ENCODE measurements around the gene IFI27L2. TPM values are rescaled to one million over a fixed set of nuclear protein-coding genes. Genes with fewer than 3 reads are reported as not detected.

Gene IFI27L2
- total and polyA plus RNA-seq, 2 experiments from 2014 or later: 23.4 to 38.5 TPM

DNA sequence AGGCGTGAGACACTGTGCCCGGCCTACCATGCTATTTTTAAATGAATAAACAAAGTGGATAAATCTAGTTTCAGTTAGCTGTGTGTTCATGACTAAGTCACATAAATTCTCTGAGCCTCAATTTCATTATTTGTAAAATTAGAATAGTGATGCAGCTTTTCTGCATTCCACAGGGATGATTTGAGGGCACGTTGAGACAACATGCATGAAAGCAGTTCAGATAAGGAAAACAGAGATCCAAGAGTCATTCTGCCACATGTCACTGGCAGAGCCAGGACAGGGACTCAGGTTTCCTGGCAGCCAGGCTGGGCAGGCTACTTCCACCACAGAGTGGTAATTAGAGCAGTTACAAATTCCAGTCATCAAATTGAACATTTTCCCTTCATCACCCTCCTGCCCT, 41.8 kb upstream of the IFI27L2 start (continued):
- TF ChIP-seq, protein P1, sequence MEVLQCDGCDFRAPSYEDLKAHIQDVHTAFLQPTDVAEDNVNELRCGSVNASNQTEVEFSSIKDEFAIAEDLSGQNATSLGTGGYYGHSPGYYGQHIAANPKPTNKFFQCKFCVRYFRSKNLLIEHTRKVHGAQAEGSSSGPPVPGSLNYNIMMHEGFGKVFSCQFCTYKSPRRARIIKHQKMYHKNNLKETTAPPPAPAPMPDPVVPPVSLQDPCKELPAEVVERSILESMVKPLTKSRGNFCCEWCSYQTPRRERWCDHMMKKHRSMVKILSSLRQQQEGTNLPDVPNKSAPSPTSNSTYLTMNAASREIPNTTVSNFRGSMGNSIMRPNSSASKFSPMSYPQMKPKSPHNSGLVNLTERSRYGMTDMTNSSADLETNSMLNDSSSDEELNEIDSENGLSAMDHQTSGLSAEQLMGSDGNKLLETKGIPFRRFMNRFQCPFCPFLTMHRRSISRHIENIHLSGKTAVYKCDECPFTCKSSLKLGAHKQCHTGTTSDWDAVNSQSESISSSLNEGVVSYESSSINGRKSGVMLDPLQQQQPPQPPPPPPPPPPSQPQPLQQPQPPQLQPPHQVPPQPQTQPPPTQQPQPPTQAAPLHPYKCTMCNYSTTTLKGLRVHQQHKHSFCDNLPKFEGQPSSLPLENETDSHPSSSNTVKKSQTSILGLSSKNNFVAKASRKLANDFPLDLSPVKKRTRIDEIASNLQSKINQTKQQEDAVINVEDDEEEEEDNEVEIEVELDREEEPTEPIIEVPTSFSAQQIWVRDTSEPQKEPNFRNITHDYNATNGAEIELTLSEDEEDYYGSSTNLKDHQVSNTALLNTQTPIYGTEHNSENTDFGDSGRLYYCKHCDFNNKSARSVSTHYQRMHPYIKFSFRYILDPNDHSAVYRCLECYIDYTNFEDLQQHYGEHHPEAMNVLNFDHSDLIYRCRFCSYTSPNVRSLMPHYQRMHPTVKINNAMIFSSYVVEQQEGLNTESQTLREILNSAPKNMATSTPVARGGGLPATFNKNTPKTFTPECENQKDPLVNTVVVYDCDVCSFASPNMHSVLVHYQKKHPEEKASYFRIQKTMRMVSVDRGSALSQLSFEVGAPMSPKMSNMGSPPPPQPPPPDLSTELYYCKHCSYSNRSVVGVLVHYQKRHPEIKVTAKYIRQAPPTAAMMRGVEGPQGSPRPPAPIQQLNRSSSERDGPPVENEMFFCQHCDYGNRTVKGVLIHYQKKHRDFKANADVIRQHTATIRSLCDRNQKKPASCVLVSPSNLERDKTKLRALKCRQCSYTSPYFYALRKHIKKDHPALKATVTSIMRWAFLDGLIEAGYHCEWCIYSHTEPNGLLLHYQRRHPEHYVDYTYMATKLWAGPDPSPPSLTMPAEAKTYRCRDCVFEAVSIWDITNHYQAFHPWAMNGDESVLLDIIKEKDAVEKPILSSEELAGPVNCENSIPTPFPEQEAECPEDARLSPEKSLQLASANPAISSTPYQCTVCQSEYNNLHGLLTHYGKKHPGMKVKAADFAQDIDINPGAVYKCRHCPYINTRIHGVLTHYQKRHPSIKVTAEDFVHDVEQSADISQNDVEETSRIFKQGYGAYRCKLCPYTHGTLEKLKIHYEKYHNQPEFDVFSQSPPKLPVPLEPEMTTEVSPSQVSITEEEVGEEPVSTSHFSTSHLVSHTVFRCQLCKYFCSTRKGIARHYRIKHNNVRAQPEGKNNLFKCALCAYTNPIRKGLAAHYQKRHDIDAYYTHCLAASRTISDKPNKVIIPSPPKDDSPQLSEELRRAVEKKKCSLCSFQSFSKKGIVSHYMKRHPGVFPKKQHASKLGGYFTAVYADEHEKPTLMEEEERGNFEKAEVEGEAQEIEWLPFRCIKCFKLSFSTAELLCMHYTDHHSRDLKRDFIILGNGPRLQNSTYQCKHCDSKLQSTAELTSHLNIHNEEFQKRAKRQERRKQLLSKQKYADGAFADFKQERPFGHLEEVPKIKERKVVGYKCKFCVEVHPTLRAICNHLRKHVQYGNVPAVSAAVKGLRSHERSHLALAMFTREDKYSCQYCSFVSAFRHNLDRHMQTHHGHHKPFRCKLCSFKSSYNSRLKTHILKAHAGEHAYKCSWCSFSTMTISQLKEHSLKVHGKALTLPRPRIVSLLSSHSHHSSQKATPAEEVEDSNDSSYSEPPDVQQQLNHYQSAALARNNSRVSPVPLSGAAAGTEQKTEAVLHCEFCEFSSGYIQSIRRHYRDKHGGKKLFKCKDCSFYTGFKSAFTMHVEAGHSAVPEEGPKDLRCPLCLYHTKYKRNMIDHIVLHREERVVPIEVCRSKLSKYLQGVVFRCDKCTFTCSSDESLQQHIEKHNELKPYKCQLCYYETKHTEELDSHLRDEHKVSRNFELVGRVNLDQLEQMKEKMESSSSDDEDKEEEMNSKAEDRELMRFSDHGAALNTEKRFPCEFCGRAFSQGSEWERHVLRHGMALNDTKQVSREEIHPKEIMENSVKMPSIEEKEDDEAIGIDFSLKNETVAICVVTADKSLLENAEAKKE (CRISPR knock-in tag; IDR thresholded peaks at IDR 0.05): no peak
- no peak for TF ChIP-seq EZH2 (IDR thresholded peaks at IDR 0.05; ENCODE audit: low read depth, unreplicated experiment)

DNA sequence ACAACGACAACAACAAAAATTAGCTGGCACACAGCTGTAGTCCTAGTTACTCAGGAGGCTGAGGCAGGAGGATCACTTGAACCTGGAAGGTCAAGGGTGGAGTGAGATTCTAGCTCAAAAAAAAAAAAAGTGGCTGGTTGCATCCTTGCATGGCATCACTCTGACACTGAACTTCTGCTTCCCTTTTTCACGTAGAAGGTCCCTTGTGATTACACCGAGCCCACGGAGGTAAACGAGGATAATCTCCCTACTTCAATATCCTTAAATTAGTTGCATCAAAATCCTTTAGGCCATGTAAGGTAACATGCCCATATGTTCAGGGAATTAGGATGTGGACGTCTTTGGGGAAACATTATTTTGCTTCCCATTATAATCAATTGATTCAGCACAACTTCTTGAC, 40.7 kb upstream of the IFI27L2 start:
- H3K36me3 ChIP-seq (ENCODE audit: insufficient read depth): no peaks in the 10 kb centered on the region
- no peak for ATAC-seq
- H3K4me1 Mint-ChIP-seq: peaks cover 13% of the 10 kb centered on the region

More for the DNA sequence above, 40.7 kb upstream of the IFI27L2 start:
- Mint-ChIP-seq H3K36me3 (ENCODE audit: low read depth) (no peaks in the 10 kb centered on the region; the same call in 2 of the 3 replicates), H3K4me3 (no peak overlapping the region), H3K27me3 (ENCODE audit: insufficient read depth, low read depth, poor library complexity) (peaks cover 10% of the 10 kb centered on the region), H3K27ac (no peak overlapping the region), H3K9me3 (no peaks in the 10 kb centered on the region; the same call in 2 of the 3 replicates)
- no peaks in the 10 kb centered on the region for H3K79me2 ChIP-seq (replicated peaks; ENCODE audit: insufficient read depth)
- H3F3A ChIP-seq (replicated peaks; ENCODE audit: low read depth): peaks cover 4% of the 10 kb centered on the region; the same call in 1 of the 2 replicates
- no peak overlapping the region for H3K4me2 ChIP-seq
- H3K27ac ChIP-seq (ENCODE audit: low read depth): no peak overlapping the region
- H3K9me2 ChIP-seq (ENCODE audit: insufficient read depth): no peaks in the 10 kb centered on the region
- H3K4me1 ChIP-seq (ENCODE audit: insufficient read depth): peaks cover 11% of the 10 kb centered on the region
- H3K27me3 ChIP-seq (ENCODE audit: insufficient read depth): peaks cover 22% of the 10 kb centered on the region
- H3K4me3 ChIP-seq: no peak overlapping the region
- no peak for DNase-seq (ENCODE audit: low spot score)
- no peak overlapping the region for H2AFZ ChIP-seq
- H4K20me1 ChIP-seq (replicated peaks; ENCODE audit: insufficient read depth): no peaks in the 10 kb centered on the region
- TF ChIP-seq STAT1 (IDR thresholded peaks at IDR 0.05; ENCODE audit: unreplicated experiment) (no peak), EZH2phosphoT487 (IDR thresholded peaks at IDR 0.05; ENCODE audit: unreplicated experiment) (no peak), JUNB (IDR thresholded peaks at IDR 0.05; ENCODE audit: unreplicated experiment) (no peak), CREB1 (CRISPR knock-in tag; IDR thresholded peaks at IDR 0.05; ENCODE audit: low read depth) (no peak), POLR2AphosphoS5 (IDR thresholded peaks at IDR 0.05; ENCODE audit: low read depth) (no peak), NANOG (IDR thresholded peaks at IDR 0.05; ENCODE audit: borderline replicate concordance) (no peak)
- TF ChIP-seq, protein P1 (CRISPR knock-in tag; IDR thresholded peaks at IDR 0.05): no peak
- TF ChIP-seq, protein P2, sequence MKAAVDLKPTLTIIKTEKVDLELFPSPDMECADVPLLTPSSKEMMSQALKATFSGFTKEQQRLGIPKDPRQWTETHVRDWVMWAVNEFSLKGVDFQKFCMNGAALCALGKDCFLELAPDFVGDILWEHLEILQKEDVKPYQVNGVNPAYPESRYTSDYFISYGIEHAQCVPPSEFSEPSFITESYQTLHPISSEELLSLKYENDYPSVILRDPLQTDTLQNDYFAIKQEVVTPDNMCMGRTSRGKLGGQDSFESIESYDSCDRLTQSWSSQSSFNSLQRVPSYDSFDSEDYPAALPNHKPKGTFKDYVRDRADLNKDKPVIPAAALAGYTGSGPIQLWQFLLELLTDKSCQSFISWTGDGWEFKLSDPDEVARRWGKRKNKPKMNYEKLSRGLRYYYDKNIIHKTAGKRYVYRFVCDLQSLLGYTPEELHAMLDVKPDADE (IDR thresholded peaks at IDR 0.05): no peak
